IMR-90 (cell line): ENCODE data around the gene CBX8. TPM values are rescaled to one million over a fixed set of nuclear protein-coding genes. Genes with fewer than 3 reads are reported as not detected.
A peak's percentile ranks its signal among the peaks of the same experiment; 100 is the strongest.

Experiments
- ATAC-seq: fragments of 200-7000 bp; cut with Tn5 transposase; 2 replicates; pipeline ENCODE4 v1.9.1; 2020; ENCODE audit warnings: low read depth, mild to moderate bottlenecking, moderate library complexity
- BruUV-seq: library from RNA; stranded (reverse); fragments of 400-500 nt; replicated peaks from 2 replicates; lab custom pipeline; 2021; lab: Mats Ljungman, UMichigan
- CTCF ChIA-PET: fragments of 300-600 bp; formaldehyde crosslinking; extraction: SDS; loops from one replicate; lab custom pipeline; 2021; ENCODE audit warnings: antibody characterized with exemption; lab: Yijun Ruan, JAX
- POLR2A ChIA-PET: fragments of 300-600 bp; sonication (Branson Sonifier 250); formaldehyde crosslinking; loops from one replicate; lab custom pipeline; 2022; ENCODE audit warnings: antibody characterized with exemption; ENCODE audit not compliant: unreplicated experiment; lab: Charles Lee
- DNase-seq: peaks from one replicate; pipeline ENCODE4 v3.0.0; 2013
- H2AFZ ChIP-seq: replicated peaks from 2 replicates; pipeline ENCODE3; 2013; ENCODE audit warnings: low read length, mild to moderate bottlenecking; ENCODE audit not compliant: poor library complexity
- H2AK5ac ChIP-seq: 2 replicates; pipeline ENCODE4 v1.6.1; 2013; ENCODE audit warnings: low read depth, low read length, inconsistent platforms
- H2AK9ac ChIP-seq: replicated peaks from 2 replicates; pipeline ENCODE3; 2013; ENCODE audit warnings: mild to moderate bottlenecking, low read depth, low read length, moderate library complexity; ENCODE audit not compliant: poor library complexity
- H2BK120ac ChIP-seq: 2 replicates; pipeline ENCODE4 v1.6.1; 2013; ENCODE audit warnings: low read depth, low read length, inconsistent platforms
- H2BK15ac ChIP-seq: 3 replicates; pipeline ENCODE4 v1.6.1; 2013; ENCODE audit warnings: low read depth, low read length, inconsistent platforms
- H2BK20ac ChIP-seq: 2 replicates; pipeline ENCODE4 v1.6.1; 2013; ENCODE audit warnings: low read depth, mild to moderate bottlenecking, inconsistent platforms, low read length, moderate library complexity
- H2BK5ac ChIP-seq: 2 replicates; pipeline ENCODE4 v1.6.1; 2013; ENCODE audit warnings: mild to moderate bottlenecking, low read depth, low read length, inconsistent platforms; ENCODE audit not compliant: poor library complexity, severe bottlenecking
- H3K14ac ChIP-seq: replicated peaks from 2 replicates; pipeline ENCODE4 v1.6.1; 2013; ENCODE audit warnings: low read depth, low read length, inconsistent platforms
- H3K18ac ChIP-seq: 2 replicates; pipeline ENCODE4 v1.6.1; 2013; ENCODE audit warnings: low read depth, low read length, control low read depth
- H3K23ac ChIP-seq: 2 replicates; pipeline ENCODE4 v1.6.1; 2013; ENCODE audit warnings: low read depth, low read length, inconsistent platforms
- H3K27ac ChIP-seq: 2 replicates; pipeline ENCODE4 v1.5.1; 2013; ENCODE audit warnings: mild to moderate bottlenecking, control low read depth, low read length; ENCODE audit not compliant: insufficient read depth
- H3K27me3 ChIP-seq: 2 replicates; pipeline ENCODE4 v1.6.1; 2013; ENCODE audit warnings: low read length; ENCODE audit not compliant: control insufficient read depth, insufficient read depth
- H3K36me3 ChIP-seq: 2 replicates; pipeline ENCODE4 v1.6.1; 2013; ENCODE audit warnings: low read length, mixed read lengths; ENCODE audit not compliant: control insufficient read depth, insufficient read depth
- H3K4ac ChIP-seq: 2 replicates; pipeline ENCODE4 v1.6.1; 2013; ENCODE audit warnings: low read depth, low read length, inconsistent platforms
- H3K4me1 ChIP-seq: 2 replicates; pipeline ENCODE4 v1.6.1; 2013; ENCODE audit warnings: low read length, mixed read lengths; ENCODE audit not compliant: control insufficient read depth, insufficient read depth
- H3K4me2 ChIP-seq: 2 replicates; pipeline ENCODE4 v1.6.1; 2013; ENCODE audit warnings: low read depth, mild to moderate bottlenecking, control low read depth, low read length, moderate library complexity
- H3K4me3 ChIP-seq: 2 replicates; pipeline ENCODE4 v1.5.1; 2013; ENCODE audit warnings: low read depth, mild to moderate bottlenecking, control low read depth, low read length, moderate library complexity; ENCODE audit not compliant: insufficient read depth
- H3K56ac ChIP-seq: 2 replicates; pipeline ENCODE4 v1.6.1; 2013; ENCODE audit warnings: low read length, inconsistent platforms; ENCODE audit not compliant: insufficient read depth; ENCODE audit errors: extremely low read depth
- H3K79me1 ChIP-seq, 2 experiments: 2 replicates each; pipeline ENCODE4 v1.6.1; 2013; ENCODE audit warnings: low read length in 2 of 2, inconsistent platforms in 1 of 2, low read depth in 1 of 2
- H3K9ac ChIP-seq: 2 replicates; pipeline ENCODE4 v1.6.1; 2013; ENCODE audit warnings: low read depth, low read length, control low read depth
- H3K9me1 ChIP-seq: 2 replicates; pipeline ENCODE4 v1.6.1; 2013; ENCODE audit warnings: low read length, inconsistent platforms; ENCODE audit not compliant: insufficient read depth
- H3K9me3 ChIP-seq: 2 replicates; pipeline ENCODE4 v1.6.1; 2013; ENCODE audit warnings: low read length; ENCODE audit not compliant: control insufficient read depth, insufficient read depth
- H4K20me1 ChIP-seq: 2 replicates; pipeline ENCODE4 v1.6.1; 2013; ENCODE audit warnings: low read length, inconsistent platforms; ENCODE audit not compliant: insufficient read depth
- H4K5ac ChIP-seq: 2 replicates; pipeline ENCODE4 v1.6.1; 2013; ENCODE audit warnings: mild to moderate bottlenecking, low read depth, low read length, control low read depth
- H4K8ac ChIP-seq, 2 experiments: 2 replicates each; pipeline ENCODE4 v1.6.1; 2013; ENCODE audit warnings: low read depth in 2 of 2, low read length in 2 of 2, control low read depth in 1 of 2, inconsistent platforms in 1 of 2
- H4K91ac ChIP-seq: 2 replicates; pipeline ENCODE4 v1.6.1; 2013; ENCODE audit warnings: low read depth, low read length, inconsistent platforms; ENCODE audit not compliant: insufficient read depth
- BHLHE40 ChIP-seq: fragments of 150-350 bp; IDR thresholded peaks from 2 replicates; pipeline ENCODE4 v1.6.1; 2016; ENCODE audit warnings: mild to moderate bottlenecking, low read depth, low read length
- CHD1 ChIP-seq: IDR thresholded peaks from 2 replicates; pipeline ENCODE4 v1.6.1; 2012; ENCODE audit warnings: low read depth, low read length, improper control_type of control experiment
- CTCF ChIP-seq: conservative IDR thresholded peaks from 2 replicates; pipeline ENCODE4 v1.5.1; 2012; ENCODE audit warnings: mild to moderate bottlenecking, low read depth, low read length, improper control_type of control experiment
- ELK1 ChIP-seq: fragments of 150-350 bp; IDR thresholded peaks from 2 replicates; pipeline ENCODE4 v1.6.1; 2016; ENCODE audit warnings: low read depth, mild to moderate bottlenecking, low read length, moderate library complexity, borderline replicate concordance
- FOS ChIP-seq: fragments of 150-350 bp; IDR thresholded peaks from 2 replicates; pipeline ENCODE4 v1.6.1; 2016; ENCODE audit warnings: low read depth, low read length
- MAFK ChIP-seq: IDR thresholded peaks from 2 replicates; pipeline ENCODE4 v1.6.1; 2012; ENCODE audit warnings: low read depth, low read length, improper control_type of control experiment
- MAZ ChIP-seq: IDR thresholded peaks from 2 replicates; pipeline ENCODE4 v1.6.1; 2012; ENCODE audit warnings: low read depth, mild to moderate bottlenecking, low read length, improper control_type of control experiment, moderate library complexity, borderline replicate concordance
- MXI1 ChIP-seq: IDR thresholded peaks from 2 replicates; pipeline ENCODE4 v1.6.1; 2012; ENCODE audit warnings: low read depth, mild to moderate bottlenecking, low read length, moderate library complexity, borderline replicate concordance
- NFE2L2 ChIP-seq: fragments of 150-350 bp; IDR thresholded peaks from 2 replicates; pipeline ENCODE4 v1.6.1; 2016; ENCODE audit warnings: low read depth, mild to moderate bottlenecking, low read length
- POLR2A ChIP-seq: IDR thresholded peaks from 2 replicates; pipeline ENCODE4 v1.6.1; 2012; ENCODE audit warnings: mild to moderate bottlenecking, low read depth, low read length
- RAD21 ChIP-seq: IDR thresholded peaks from 2 replicates; pipeline ENCODE4 v1.6.1; 2012; ENCODE audit warnings: low read length, improper control_type of control experiment
- RCOR1 ChIP-seq: IDR thresholded peaks from 2 replicates; pipeline ENCODE4 v1.6.1; 2012; ENCODE audit warnings: mild to moderate bottlenecking, low read length, improper control_type of control experiment; ENCODE audit not compliant: insufficient replicate concordance
- RFX5 ChIP-seq: IDR thresholded peaks from 2 replicates; pipeline ENCODE4 v1.8.0; 2012; ENCODE audit warnings: low read depth, mild to moderate bottlenecking, low read length, moderate library complexity
- SMC3 ChIP-seq: fragments of 150-350 bp; IDR thresholded peaks from 2 replicates; pipeline ENCODE4 v1.6.1; 2016; ENCODE audit warnings: low read depth, mild to moderate bottlenecking, antibody characterized with exemption, low read length, moderate library complexity
- USF2 ChIP-seq: fragments of 150-350 bp; IDR thresholded peaks from 2 replicates; pipeline ENCODE4 v1.6.1; 2017; ENCODE audit warnings: mild to moderate bottlenecking, antibody characterized with exemption, low read length, low read depth
- WGBS, 2 experiments: methylation state at CpG; one replicate each; pipeline versions ENCODE4 v1.1.5 to v1.1.7; 2013; ENCODE audit warnings: missing lambda C conversion rate in 2 of 2; ENCODE audit not compliant: insufficient read length in 1 of 2; ENCODE audit errors: extremely low coverage in 2 of 2; 5-methylcytosine and 5-hydroxymethylcytosine counted together
- dilution Hi-C: fragments of 300-500 bp; cut with HindIII; formaldehyde crosslinking; loops from one replicate; pipeline ENCODE4 v1.14.3; 2018; ENCODE audit warnings: low sequenced_read_pairs; ENCODE audit not compliant: unreplicated experiment
- in situ Hi-C: fragments of 300-500 bp; cut with MboI; formaldehyde crosslinking; loops from 3 replicates; pipeline ENCODE4 v1.14.3; 2019; ENCODE audit warnings: low sequenced_read_pairs, inconsistent platforms, mixed read lengths
- intact Hi-C: fragments of 100-400 bp; cut with micrococcal nuclease; formaldehyde crosslinking; loops from 2 replicates; pipeline ENCODE4 v1.10.0; 2022
- polyA plus RNA-seq, 3 experiments: library from polyadenylated mRNA; depleted of rRNA; stranded (reverse); fragments of >200 nt; gene quantifications; 2 replicates each; pipeline ENCODE4 v1.2.3, GENCODE V29; 2012; ENCODE audit warnings: low replicate concordance in 1 of 3
- total RNA-seq: library from RNA; depleted of rRNA; stranded (reverse); fragments of >200 nt; gene quantifications from 2 replicates; pipeline ENCODE4 v1.2.3, GENCODE V29; 2012

Gene CBX8
- total and polyA plus RNA-seq, 2 of the 4 experiments (the other 2 are of a cell fraction) = 3.2 to 5.4 TPM

- intact Hi-C loops = no loop called here
- no TSS peak for BruUV-seq
- Histone ChIP-seq H3K4me1 (no peaks in the 10 kb centered on the region), H4K20me1 (0 out of 2 replicates have a peak, but pooled peaks cover 4% of the 10 kb centered on the region), H2BK15ac (no peak overlapping the region), H4K5ac (no peak overlapping the region), H3K27ac (no peak overlapping the region), H3K56ac (no peak overlapping the region), H2AK9ac (peak overlapping the region; percentile 56), H3K9me1 (no peaks in the 10 kb centered on the region), H4K91ac (no peak overlapping the region), H3K9me3 (peaks cover 11% of the 10 kb centered on the region; the same call in 1 of the 2 replicates), H2BK20ac (no peak overlapping the region), H3K4ac (no peak overlapping the region), H2AK5ac (no peak overlapping the region), H2BK5ac (no peak overlapping the region), H2BK120ac (no peak overlapping the region), H3K36me3 (no peaks in the 10 kb centered on the region), H3K23ac (0 out of 2 replicates have a peak overlapping the region, but pooled peaks have one; percentile 29), H4K8ac (no peak overlapping the region), H3K4me2 (no peak overlapping the region), H3K27me3 (peaks cover 98% of the 10 kb centered on the region), H2AFZ (peak overlapping the region; percentile 19), H3K14ac (no peak overlapping the region), H3K18ac (no peak overlapping the region), H3K79me1 (no peaks in the 10 kb centered on the region), H3K9ac (no peak overlapping the region), H3K4me3 (no peak overlapping the region)
- dilution Hi-C loops = no loop called here
- POLR2A ChIA-PET = no interaction called here
- in situ Hi-C loops = no loop called here
- WGBS, 2 experiments = 30% methylated on average over 5 of the region's 22 CpGs; no CpG with 5 or more reads in 1 of the 2 experiments
- CTCF ChIA-PET = no interaction called here
- no peak for DNase-seq
- ATAC-seq = no peak
- no peak for TF ChIP-seq POLR2A
- no peak for TF ChIP-seq RAD21
- no peak for TF ChIP-seq MAZ
- no peak for TF ChIP-seq CTCF
- no peak for TF ChIP-seq FOS
- no peak for TF ChIP-seq RFX5
- TF ChIP-seq CHD1 = no peak
- TF ChIP-seq ELK1 = no peak
- TF ChIP-seq RCOR1 = no peak
- TF ChIP-seq USF2 = no peak
- no peak for TF ChIP-seq SMC3
- TF ChIP-seq MAFK = no peak
- TF ChIP-seq MXI1 = no peak
- TF ChIP-seq BHLHE40 = no peak
- TF ChIP-seq NFE2L2 = no peak
Measured at GRCh38 chr17:79804856-79805696, 8.2 kb upstream of the CBX8 start.
